ENCODE results near the gene GRAMD1C.

GRAMD1C gene

DNA sequence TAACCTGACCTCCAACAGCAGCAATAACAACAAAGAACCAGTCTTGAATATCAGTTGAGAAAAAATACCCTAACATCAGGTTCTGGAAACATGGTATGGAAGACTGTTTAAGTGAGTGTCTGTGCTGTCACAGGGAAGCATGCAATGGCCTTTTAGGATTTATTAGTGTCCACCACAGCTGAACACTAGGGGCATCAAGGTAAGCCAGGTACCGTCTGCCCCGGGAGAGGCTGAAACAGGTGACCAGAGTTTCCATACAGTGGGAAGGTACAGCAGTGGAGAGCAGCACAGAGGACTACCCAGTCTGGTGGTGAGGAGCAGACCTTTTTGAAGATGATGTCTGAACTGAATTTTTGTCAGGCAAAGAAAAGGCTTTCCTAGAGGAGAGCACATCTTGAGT, 127.6 kb downstream of the GRAMD1C start:
- H3K9me3 Mint-ChIP-seq: no peaks in the 10 kb centered on the region
- H3K4me1 Mint-ChIP-seq: no peaks in the 10 kb centered on the region
- no peak overlapping the region for H3K4me3 Mint-ChIP-seq
- H3K27ac Mint-ChIP-seq: no peak overlapping the region
- no peaks in the 10 kb centered on the region for H3K27me3 Mint-ChIP-seq (ENCODE audit: low read depth)
- TF ChIP-seq CTCF (IDR thresholded peaks at IDR 0.05; ENCODE audit: unreplicated experiment in 3 of 3): no peak
- peaks cover 11% of the 10 kb centered on the region for H3K36me3 Mint-ChIP-seq (ENCODE audit: low read depth)

DNA sequence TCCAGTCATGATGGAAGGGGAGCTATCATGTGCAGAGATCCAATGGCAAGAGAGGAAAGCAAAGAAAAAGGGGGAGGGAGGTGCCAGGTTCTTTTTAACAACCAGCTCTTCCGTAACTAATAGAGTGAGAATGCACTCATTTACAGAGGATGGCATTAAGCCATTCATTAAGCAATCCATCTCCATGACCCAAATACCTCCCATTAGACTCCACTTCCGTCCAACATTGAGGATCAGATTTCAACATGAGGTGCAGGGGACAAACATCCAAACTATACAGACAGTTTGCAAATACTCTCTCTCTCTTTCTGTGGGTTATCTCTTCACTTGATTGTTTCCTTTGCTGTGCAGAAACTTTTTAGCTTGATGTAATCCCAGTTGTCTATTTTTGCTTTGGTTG, 130.4 kb downstream of the GRAMD1C start:
- peaks cover 27% of the 10 kb centered on the region for H3K36me3 Mint-ChIP-seq (ENCODE audit: low read depth)
- H3K9me3 Mint-ChIP-seq: peaks cover 28% of the 10 kb centered on the region
- no peaks in the 10 kb centered on the region for H3K4me1 Mint-ChIP-seq
- TF ChIP-seq CTCF (IDR thresholded peaks at IDR 0.05; ENCODE audit: unreplicated experiment in 3 of 3): no peak
- H3K27me3 Mint-ChIP-seq (ENCODE audit: low read depth): no peaks in the 10 kb centered on the region
- no peak overlapping the region for H3K4me3 Mint-ChIP-seq
- no peak overlapping the region for H3K27ac Mint-ChIP-seq

DNA sequence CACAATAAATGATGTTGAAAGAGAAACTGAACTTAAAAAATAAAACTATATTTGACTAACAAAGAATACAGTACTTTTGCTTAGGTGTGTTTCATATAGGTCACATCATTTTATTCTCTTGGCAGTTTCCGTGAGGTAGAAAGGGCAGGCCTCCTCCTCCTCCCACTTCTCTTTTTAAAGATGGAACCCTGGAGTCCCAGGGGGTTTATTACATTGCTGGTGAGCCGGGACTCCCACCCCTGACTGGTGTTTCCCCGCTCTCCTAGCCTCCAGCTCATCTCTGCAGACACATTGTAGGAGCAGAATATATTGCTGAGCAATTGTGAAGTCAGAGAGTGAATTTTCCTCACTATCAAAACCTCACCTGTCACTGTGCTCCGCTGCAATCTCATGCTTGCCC, 139.2 kb downstream of the GRAMD1C start:
- Mint-ChIP-seq H3K4me1 (no peaks in the 10 kb centered on the region), H3K27me3 (ENCODE audit: low read depth) (no peaks in the 10 kb centered on the region), H3K9me3 (peaks cover 19% of the 10 kb centered on the region), H3K4me3 (no peak overlapping the region), H3K36me3 (ENCODE audit: low read depth) (peaks cover 48% of the 10 kb centered on the region), H3K27ac (no peak overlapping the region)
- TF ChIP-seq CTCF (IDR thresholded peaks at IDR 0.05; ENCODE audit: unreplicated experiment in 3 of 3): no peak

DNA sequence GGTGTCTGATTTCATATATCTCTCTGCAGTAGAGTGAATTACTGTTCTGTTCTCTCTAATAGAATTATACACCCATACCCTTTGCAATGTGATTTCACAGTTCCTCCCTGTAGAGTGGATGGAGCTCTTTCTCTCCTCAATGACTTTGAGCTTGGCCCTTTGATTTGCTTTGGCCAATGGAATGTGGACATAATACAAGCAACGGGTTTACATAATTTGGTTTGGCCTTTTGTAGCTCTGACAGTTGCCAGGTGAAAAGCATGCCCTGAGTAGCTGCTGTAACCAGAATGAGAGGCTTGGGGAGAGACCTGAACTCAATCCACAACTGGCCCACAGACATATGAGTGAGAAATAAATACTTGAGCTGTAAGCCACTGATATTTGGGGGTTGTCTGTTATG, 141.3 kb downstream of the GRAMD1C start:
- Mint-ChIP-seq H3K9me3 (peaks cover under 1% of the 10 kb centered on the region), H3K27ac (no peak overlapping the region), H3K36me3 (ENCODE audit: low read depth) (peaks cover 35% of the 10 kb centered on the region), H3K4me1 (no peaks in the 10 kb centered on the region), H3K4me3 (no peak overlapping the region), H3K27me3 (ENCODE audit: low read depth) (no peaks in the 10 kb centered on the region)
- no peak for TF ChIP-seq CTCF (IDR thresholded peaks at IDR 0.05; ENCODE audit: unreplicated experiment in 3 of 3)

- Mint-ChIP-seq H3K9me3 (peaks cover 1% of the 10 kb centered on the region), H3K36me3 (ENCODE audit: low read depth) (peaks cover 47% of the 10 kb centered on the region), H3K27ac (no peak overlapping the region), H3K4me1 (no peaks in the 10 kb centered on the region), H3K4me3 (no peak overlapping the region), H3K27me3 (ENCODE audit: low read depth) (no peaks in the 10 kb centered on the region)
- TF ChIP-seq CTCF (IDR thresholded peaks at IDR 0.05; ENCODE audit: unreplicated experiment in 3 of 3): no peak
These were observed 143.2 kb downstream of the GRAMD1C start for GRCh38 chr3:113981803-113982202.

DNA sequence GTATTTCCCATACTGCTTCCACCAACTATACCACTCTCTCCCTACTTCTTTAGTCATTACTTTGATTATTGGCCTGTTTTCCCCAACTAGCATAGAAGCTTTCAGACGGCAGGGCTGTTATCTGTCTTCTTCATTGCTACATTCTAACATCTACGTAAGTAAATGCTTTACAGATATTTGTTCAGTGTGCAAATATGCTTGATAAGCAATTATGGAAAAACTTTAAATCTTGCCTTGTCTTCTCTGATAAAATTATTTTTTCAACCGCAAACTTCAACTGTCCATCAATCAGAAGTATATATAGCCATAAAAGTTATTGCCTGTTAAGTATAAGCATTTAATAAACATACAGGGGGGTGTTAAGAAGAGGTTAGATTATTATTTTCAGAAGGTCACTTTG, 145.0 kb downstream of the GRAMD1C start:
- H3K36me3 Mint-ChIP-seq (ENCODE audit: low read depth): peaks cover 43% of the 10 kb centered on the region
- H3K27ac Mint-ChIP-seq: no peak overlapping the region

More for the DNA sequence above, 145.0 kb downstream of the GRAMD1C start:
- Mint-ChIP-seq H3K4me1 (no peaks in the 10 kb centered on the region), H3K27me3 (ENCODE audit: low read depth) (no peaks in the 10 kb centered on the region), H3K4me3 (no peak overlapping the region), H3K9me3 (peaks cover 8% of the 10 kb centered on the region)
- no peak for TF ChIP-seq CTCF (IDR thresholded peaks at IDR 0.05; ENCODE audit: unreplicated experiment in 3 of 3)

Measured in nephron (organoid).